PC-3 (cell line): ENCODE results near the gene FOXJ3.

Experiments
- CTCF ChIP-seq: fragments of 300-600 bp; sonication (generic); conservative IDR thresholded peaks from 2 replicates; pipeline ENCODE4 v1.5.1; 2017; ENCODE audit warnings: antibody characterized with exemption, low read depth, mild to moderate bottlenecking, low read length
- EZH2 ChIP-seq: fragments of 300-600 bp; sonication (generic); IDR thresholded peaks from one replicate; pipeline ENCODE4 v1.6.1; 2017; ENCODE audit warnings: antibody characterized with exemption, mild to moderate bottlenecking, low read length; ENCODE audit not compliant: unreplicated experiment
- EZH2phosphoT487 ChIP-seq: fragments of 300-600 bp; sonication (generic); IDR thresholded peaks from 2 replicates; pipeline ENCODE4 v1.6.1; 2018; ENCODE audit warnings: mild to moderate bottlenecking, antibody characterized with exemption, low read length, borderline replicate concordance

DNA sequence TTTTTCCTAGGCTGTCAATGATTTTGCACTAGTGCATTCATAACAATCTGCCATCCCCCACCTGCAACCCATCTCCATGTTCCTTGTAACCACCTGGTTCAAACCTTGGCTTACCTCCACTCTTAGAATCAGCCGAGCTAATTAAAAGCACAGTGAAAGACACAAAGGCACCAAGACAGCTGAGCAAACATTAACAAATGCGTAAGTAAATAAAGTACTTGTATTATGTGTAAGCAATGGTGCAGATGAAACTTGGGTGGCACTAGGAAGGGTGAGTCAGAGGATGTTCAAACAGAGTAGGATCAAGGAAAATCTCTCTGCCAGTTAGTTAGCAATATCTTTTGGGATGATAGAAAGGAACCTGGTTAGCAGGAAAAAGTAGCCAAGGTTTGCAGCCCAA, 5.1 kb upstream of the FOXJ3 start:
- TF ChIP-seq CTCF (no peak), EZH2 (no peak), EZH2phosphoT487 (no peak)
